Measurements from ENCODE around the gene RNASE1. TPM values are rescaled to one million over a fixed set of nuclear protein-coding genes. Genes with fewer than 3 reads are reported as not detected.

Gene RNASE1
- total and polyA plus RNA-seq, 10 of the 15 experiments (the other 5 are each of a cell fraction or from before 2014, with no cell fraction given): 0.11 to 0.72 (median 0.38) TPM; not detected in 7

DNA sequence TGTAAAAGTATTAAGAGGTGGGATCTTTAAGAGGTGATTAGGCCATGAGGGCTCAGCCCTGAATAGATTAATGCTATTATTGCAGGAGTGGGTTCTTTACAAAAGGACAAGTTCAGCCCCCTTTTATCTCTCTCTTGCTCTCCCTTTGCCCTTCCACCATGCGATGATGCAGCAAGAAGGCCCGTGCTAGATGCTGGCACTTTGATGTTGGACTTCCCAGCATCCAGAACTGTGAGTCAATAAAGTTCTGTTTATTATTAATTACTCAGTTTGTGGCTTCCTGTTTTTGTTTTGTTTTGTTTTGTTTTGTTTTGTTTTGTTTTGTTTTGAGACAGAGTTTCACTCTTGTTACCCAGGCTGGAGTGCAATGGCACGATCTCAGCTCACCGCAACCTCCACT is 10.1 kb downstream of the RNASE1 start:
- Histone ChIP-seq H3K27ac (ENCODE audit: control insufficient read depth, insufficient read depth) (no peak overlapping the region), H3K27me3 (replicated peaks in 1 of 2; ENCODE audit: control insufficient read depth in 2 of 2, insufficient read depth in 2 of 2, low read length in 1 of 2) (no peaks in the 10 kb centered on the region), H3K9ac (ENCODE audit: control insufficient read depth, insufficient read depth, low read length) (no peak overlapping the region), H2AFZ (ENCODE audit: control insufficient read depth, low read depth, low read length) (no peak overlapping the region), H3K4me2 (ENCODE audit: control insufficient read depth, insufficient read depth) (no peak overlapping the region), H3K4me1 (ENCODE audit: control insufficient read depth, insufficient read depth, low read length) (no peaks in the 10 kb centered on the region), H3K79me2 (ENCODE audit: control insufficient read depth, insufficient read depth, low read length) (no peaks in the 10 kb centered on the region), H4K20me1 (ENCODE audit: control insufficient read depth, insufficient read depth) (no peaks in the 10 kb centered on the region), H3K9me3 (replicated peaks; ENCODE audit: control insufficient read depth, insufficient read depth, low read length) (no peaks in the 10 kb centered on the region), H3K36me3 (ENCODE audit: control insufficient read depth in 2 of 2, insufficient read depth in 2 of 2, low read length in 1 of 2) (no peaks in the 10 kb centered on the region), H3K4me3 (no peak overlapping the region)
- ChIA-PET POLR2A (no interaction called here), CTCF (no interaction called here), SMC1A (ENCODE audit: uncharacterized antibody, unreplicated experiment) (no interaction called here), RAD21 (ENCODE audit: unreplicated experiment) (no interaction called here)
- no TSS peak for BruUV-seq (replicated peaks)
- FAIRE-seq: no peak
- ATAC-seq: no peak
- TF ChIP-seq, protein P1, sequence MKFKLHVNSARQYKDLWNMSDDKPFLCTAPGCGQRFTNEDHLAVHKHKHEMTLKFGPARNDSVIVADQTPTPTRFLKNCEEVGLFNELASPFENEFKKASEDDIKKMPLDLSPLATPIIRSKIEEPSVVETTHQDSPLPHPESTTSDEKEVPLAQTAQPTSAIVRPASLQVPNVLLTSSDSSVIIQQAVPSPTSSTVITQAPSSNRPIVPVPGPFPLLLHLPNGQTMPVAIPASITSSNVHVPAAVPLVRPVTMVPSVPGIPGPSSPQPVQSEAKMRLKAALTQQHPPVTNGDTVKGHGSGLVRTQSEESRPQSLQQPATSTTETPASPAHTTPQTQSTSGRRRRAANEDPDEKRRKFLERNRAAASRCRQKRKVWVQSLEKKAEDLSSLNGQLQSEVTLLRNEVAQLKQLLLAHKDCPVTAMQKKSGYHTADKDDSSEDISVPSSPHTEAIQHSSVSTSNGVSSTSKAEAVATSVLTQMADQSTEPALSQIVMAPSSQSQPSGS (IDR thresholded peaks at IDR 0.05; ENCODE audit: low read length): no peak
- TF ChIP-seq PAX5 (IDR thresholded peaks at IDR 0.05; ENCODE audit: borderline replicate concordance, low read depth, low read length) (no peak), CHD4 (IDR thresholded peaks at IDR 0.05) (no peak), IKZF2 (IDR thresholded peaks at IDR 0.05) (no peak), BACH1 (IDR thresholded peaks at IDR 0.05; ENCODE audit: borderline replicate concordance) (no peak), YBX1 (IDR thresholded peaks at IDR 0.05) (no peak), JUNB (IDR thresholded peaks at IDR 0.05) (0 out of 2 replicates have a peak, but pooled peaks have one; percentile 7), YY1 (IDR thresholded peaks at IDR 0.05; ENCODE audit: low read depth, low read length) (no peak), CREB1 (IDR thresholded peaks at IDR 0.05; ENCODE audit: low read depth) (no peak), SUPT20H (IDR thresholded peaks at IDR 0.05; ENCODE audit: borderline replicate concordance, control insufficient read depth, low read depth, low read length) (no peak), IKZF1 (conservative IDR thresholded peaks at IDR 0.05) (no peak), POLR2AphosphoS5 (IDR thresholded peaks at IDR 0.05; ENCODE audit: low read length) (no peak), GATAD2B (conservative IDR thresholded peaks at IDR 0.05; ENCODE audit: low read depth) (no peak)
- TF ChIP-seq, protein P2, sequence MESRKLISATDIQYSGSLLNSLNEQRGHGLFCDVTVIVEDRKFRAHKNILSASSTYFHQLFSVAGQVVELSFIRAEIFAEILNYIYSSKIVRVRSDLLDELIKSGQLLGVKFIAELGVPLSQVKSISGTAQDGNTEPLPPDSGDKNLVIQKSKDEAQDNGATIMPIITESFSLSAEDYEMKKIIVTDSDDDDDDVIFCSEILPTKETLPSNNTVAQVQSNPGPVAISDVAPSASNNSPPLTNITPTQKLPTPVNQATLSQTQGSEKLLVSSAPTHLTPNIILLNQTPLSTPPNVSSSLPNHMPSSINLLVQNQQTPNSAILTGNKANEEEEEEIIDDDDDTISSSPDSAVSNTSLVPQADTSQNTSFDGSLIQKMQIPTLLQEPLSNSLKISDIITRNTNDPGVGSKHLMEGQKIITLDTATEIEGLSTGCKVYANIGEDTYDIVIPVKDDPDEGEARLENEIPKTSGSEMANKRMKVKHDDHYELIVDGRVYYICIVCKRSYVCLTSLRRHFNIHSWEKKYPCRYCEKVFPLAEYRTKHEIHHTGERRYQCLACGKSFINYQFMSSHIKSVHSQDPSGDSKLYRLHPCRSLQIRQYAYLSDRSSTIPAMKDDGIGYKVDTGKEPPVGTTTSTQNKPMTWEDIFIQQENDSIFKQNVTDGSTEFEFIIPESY (IDR thresholded peaks at IDR 0.05): no peak
- TF ChIP-seq, protein P3, sequence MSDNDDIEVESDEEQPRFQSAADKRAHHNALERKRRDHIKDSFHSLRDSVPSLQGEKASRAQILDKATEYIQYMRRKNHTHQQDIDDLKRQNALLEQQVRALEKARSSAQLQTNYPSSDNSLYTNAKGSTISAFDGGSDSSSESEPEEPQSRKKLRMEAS (IDR thresholded peaks at IDR 0.05; ENCODE audit: low read depth, low read length): no peak
- TF ChIP-seq, protein P4, sequence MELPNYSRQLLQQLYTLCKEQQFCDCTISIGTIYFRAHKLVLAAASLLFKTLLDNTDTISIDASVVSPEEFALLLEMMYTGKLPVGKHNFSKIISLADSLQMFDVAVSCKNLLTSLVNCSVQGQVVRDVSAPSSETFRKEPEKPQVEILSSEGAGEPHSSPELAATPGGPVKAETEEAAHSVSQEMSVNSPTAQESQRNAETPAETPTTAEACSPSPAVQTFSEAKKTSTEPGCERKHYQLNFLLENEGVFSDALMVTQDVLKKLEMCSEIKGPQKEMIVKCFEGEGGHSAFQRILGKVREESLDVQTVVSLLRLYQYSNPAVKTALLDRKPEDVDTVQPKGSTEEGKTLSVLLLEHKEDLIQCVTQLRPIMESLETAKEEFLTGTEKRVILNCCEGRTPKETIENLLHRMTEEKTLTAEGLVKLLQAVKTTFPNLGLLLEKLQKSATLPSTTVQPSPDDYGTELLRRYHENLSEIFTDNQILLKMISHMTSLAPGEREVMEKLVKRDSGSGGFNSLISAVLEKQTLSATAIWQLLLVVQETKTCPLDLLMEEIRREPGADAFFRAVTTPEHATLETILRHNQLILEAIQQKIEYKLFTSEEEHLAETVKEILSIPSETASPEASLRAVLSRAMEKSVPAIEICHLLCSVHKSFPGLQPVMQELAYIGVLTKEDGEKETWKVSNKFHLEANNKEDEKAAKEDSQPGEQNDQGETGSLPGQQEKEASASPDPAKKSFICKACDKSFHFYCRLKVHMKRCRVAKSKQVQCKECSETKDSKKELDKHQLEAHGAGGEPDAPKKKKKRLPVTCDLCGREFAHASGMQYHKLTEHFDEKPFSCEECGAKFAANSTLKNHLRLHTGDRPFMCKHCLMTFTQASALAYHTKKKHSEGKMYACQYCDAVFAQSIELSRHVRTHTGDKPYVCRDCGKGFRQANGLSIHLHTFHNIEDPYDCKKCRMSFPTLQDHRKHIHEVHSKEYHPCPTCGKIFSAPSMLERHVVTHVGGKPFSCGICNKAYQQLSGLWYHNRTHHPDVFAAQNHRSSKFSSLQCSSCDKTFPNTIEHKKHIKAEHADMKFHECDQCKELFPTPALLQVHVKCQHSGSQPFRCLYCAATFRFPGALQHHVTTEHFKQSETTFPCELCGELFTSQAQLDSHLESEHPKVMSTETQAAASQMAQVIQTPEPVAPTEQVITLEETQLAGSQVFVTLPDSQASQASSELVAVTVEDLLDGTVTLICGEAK (IDR thresholded peaks at IDR 0.05; ENCODE audit: borderline replicate concordance): peak; percentile 33; the same call in 1 of the 2 replicates
- no peak for DNase-seq (ENCODE audit: low read depth, low spot score)
- intact Hi-C loops (cut with micrococcal nuclease; ENCODE audit: unreplicated experiment) (no loop called here), in situ Hi-C loops (cut with MboI) (no loop called here)
- WGBS (ENCODE audit: insufficient coverage, insufficient replicate concordance, low lambda C conversion rate, missing lambda C conversion rate): 56% methylated on average over 4 of the region's 4 CpGs

Data from GM12878 (cell line).